HG02571 (cell line): ENCODE measurements around the gene ITGB1.

Experiments used
- ATAC-seq: cut with Tn5 transposase; IDR thresholded peaks from one replicate; pipeline ENCODE4 v1.9.1; 2021; ENCODE audit warnings: mild to moderate bottlenecking, moderate library complexity; ENCODE audit not compliant: unreplicated experiment

The ITGB1 gene

GRCh38 chr10:32955790-32956189 is 2.2 kb downstream of the ITGB1 start:
- no peak for ATAC-seq

- ATAC-seq: no peak
Observed at GRCh38 chr10:32955299-32955772, 2.7 kb downstream of the ITGB1 start.

- no peak for ATAC-seq
Observed at GRCh38 chr10:32954545-32955298, 3.3 kb downstream of the ITGB1 start.

- ATAC-seq: no peak
Observed at GRCh38 chr10:32954080-32954479, 4.0 kb downstream of the ITGB1 start.

GRCh38 chr10:32953277-32953927 is 4.6 kb downstream of the ITGB1 start:
- ATAC-seq: no peak

- ATAC-seq: no peak
Observed at GRCh38 chr10:32952541-32953276, 5.3 kb downstream of the ITGB1 start.

- no peak for ATAC-seq
Observed at GRCh38 chr10:32952094-32952493, 5.9 kb downstream of the ITGB1 start.

GRCh38 chr10:32951111-32951510 is 6.9 kb downstream of the ITGB1 start:
- ATAC-seq: no peak

- ATAC-seq: no peak
Observed at GRCh38 chr10:32950591-32951108, 7.4 kb downstream of the ITGB1 start.

- ATAC-seq: no peak
Observed at GRCh38 chr10:32949221-32949678, 8.8 kb downstream of the ITGB1 start.

GRCh38 chr10:32948451-32948850 is 9.6 kb downstream of the ITGB1 start:
- no peak for ATAC-seq

GRCh38 chr10:32947586-32947985 is 10.4 kb downstream of the ITGB1 start:
- ATAC-seq: no peak

GRCh38 chr10:32946108-32946507 is 11.9 kb downstream of the ITGB1 start:
- ATAC-seq: no peak

GRCh38 chr10:32943854-32944661 is 14.0 kb downstream of the ITGB1 start:
- no peak for ATAC-seq

GRCh38 chr10:32943395-32943794 is 14.6 kb downstream of the ITGB1 start:
- ATAC-seq: peak; percentile 60

- no peak for ATAC-seq
Observed at GRCh38 chr10:32942081-32942480, 15.9 kb downstream of the ITGB1 start.

GRCh38 chr10:32941357-32941756 is 16.7 kb downstream of the ITGB1 start:
- ATAC-seq: no peak

- ATAC-seq: no peak
Observed at GRCh38 chr10:32940321-32941301, 17.4 kb downstream of the ITGB1 start.
